Retinal pigment epithelial cell (primary cell): ENCODE measurements around the gene COL19A1.

ENCODE experiments used
- DNase-seq: peaks from one replicate; pipeline ENCODE4 v3.0.0-alpha.2; 2010; ENCODE audit warnings: low read depth
- H3K4me3 ChIP-seq: 2 replicates; pipeline ENCODE4 v1.5.1; 2011; ENCODE audit warnings: mild to moderate bottlenecking, low read length, control low read depth, moderate library complexity
- CTCF ChIP-seq: conservative IDR thresholded peaks from 2 replicates; pipeline ENCODE4 v1.5.1; 2011; ENCODE audit warnings: low read depth, low read length, control low read depth, inconsistent platforms

COL19A1 gene

GRCh38 chr6:70136996-70137395 lies 270.6 kb downstream of the COL19A1 start:
- no peak for DNase-seq

GRCh38 chr6:70140496-70140895 lies 274.1 kb downstream of the COL19A1 start:
- no peak for DNase-seq
- no peak overlapping the region for H3K4me3 ChIP-seq
- TF ChIP-seq CTCF, result no peak

More at GRCh38 chr6:70136996-70137395, 270.6 kb downstream of the COL19A1 start:
- TF ChIP-seq CTCF, result no peak
- H3K4me3 ChIP-seq, result no peak overlapping the region

- DNase-seq, result no peak
- H3K4me3 ChIP-seq, result no peak overlapping the region
- no peak for TF ChIP-seq CTCF
Observed at GRCh38 chr6:70142034-70142433, 275.7 kb downstream of the COL19A1 start.

GRCh38 chr6:70145178-70145577 lies 278.8 kb downstream of the COL19A1 start:
- DNase-seq, result no peak
- no peak overlapping the region for H3K4me3 ChIP-seq
- TF ChIP-seq CTCF, result no peak

GRCh38 chr6:70149209-70149788 lies 282.9 kb downstream of the COL19A1 start:
- no peak overlapping the region for H3K4me3 ChIP-seq
- DNase-seq, result no peak
- no peak for TF ChIP-seq CTCF

GRCh38 chr6:70150521-70150920 lies 284.2 kb downstream of the COL19A1 start:
- no peak for DNase-seq
- no peak overlapping the region for H3K4me3 ChIP-seq
- no peak for TF ChIP-seq CTCF

GRCh38 chr6:70151616-70152015 lies 285.3 kb downstream of the COL19A1 start:
- H3K4me3 ChIP-seq, result no peak overlapping the region
- no peak for TF ChIP-seq CTCF
- no peak for DNase-seq
